ENCODE results near the gene MED19.
A peak's percentile ranks its signal among the peaks of the same experiment; 100 is the strongest.

Gene MED19

DNA sequence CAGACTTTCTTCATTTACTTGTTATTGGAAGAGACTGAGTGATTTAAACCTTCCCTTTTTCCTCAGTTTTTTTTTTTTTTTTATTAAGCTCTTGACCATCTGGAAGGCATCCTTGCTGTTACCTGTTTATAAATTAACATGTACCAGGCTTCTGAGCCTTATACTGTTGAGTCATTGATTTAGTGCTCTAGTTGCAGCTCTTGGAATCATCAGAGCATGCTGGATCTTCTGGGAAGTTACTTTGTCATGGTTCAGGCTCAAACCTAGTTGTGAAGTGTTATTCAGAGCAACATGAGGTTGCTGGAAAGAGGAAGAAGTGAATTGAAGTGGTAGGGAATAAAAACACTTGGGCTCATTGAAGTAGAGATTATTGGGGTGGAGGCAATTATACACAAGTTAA, 37.8 kb downstream of the MED19 start:
- Histone ChIP-seq H3K36me3 (replicated peaks; ENCODE audit: insufficient read depth, low read length) (peaks cover 10% of the 10 kb centered on the region; the same call in 1 of the 2 replicates), H3K4me2 (ENCODE audit: low read depth, low read length) (no peak overlapping the region), H3K27ac (ENCODE audit: low read length) (no peak overlapping the region), H2AFZ (ENCODE audit: low read length) (no peak overlapping the region), H3K9me3 (replicated peaks; ENCODE audit: insufficient read depth, low read length) (no peaks in the 10 kb centered on the region), H3K4me1 (ENCODE audit: low read length) (peaks cover 3% of the 10 kb centered on the region), H3K9me2 (replicated peaks; ENCODE audit: insufficient read depth, low read length) (no peaks in the 10 kb centered on the region), H3K9ac (ENCODE audit: low read length) (no peak overlapping the region), H3K4me3 (ENCODE audit: low read length) (no peak overlapping the region), H3K27me3 (replicated peaks; ENCODE audit: insufficient read depth, low read length) (no peaks in the 10 kb centered on the region), H4K20me1 (ENCODE audit: insufficient read depth, low read length) (0 out of 2 replicates have a peak, but pooled peaks cover 8% of the 10 kb centered on the region), H3F3A (ENCODE audit: insufficient read depth, low read length) (no peaks in the 10 kb centered on the region), H3K79me2 (ENCODE audit: low read length) (peaks cover 93% of the 10 kb centered on the region)
- TF ChIP-seq EZH2 (optimal IDR thresholded peaks at IDR 0.05; ENCODE audit: low read depth, low read length), result no peak
- TF ChIP-seq, protein P1, sequence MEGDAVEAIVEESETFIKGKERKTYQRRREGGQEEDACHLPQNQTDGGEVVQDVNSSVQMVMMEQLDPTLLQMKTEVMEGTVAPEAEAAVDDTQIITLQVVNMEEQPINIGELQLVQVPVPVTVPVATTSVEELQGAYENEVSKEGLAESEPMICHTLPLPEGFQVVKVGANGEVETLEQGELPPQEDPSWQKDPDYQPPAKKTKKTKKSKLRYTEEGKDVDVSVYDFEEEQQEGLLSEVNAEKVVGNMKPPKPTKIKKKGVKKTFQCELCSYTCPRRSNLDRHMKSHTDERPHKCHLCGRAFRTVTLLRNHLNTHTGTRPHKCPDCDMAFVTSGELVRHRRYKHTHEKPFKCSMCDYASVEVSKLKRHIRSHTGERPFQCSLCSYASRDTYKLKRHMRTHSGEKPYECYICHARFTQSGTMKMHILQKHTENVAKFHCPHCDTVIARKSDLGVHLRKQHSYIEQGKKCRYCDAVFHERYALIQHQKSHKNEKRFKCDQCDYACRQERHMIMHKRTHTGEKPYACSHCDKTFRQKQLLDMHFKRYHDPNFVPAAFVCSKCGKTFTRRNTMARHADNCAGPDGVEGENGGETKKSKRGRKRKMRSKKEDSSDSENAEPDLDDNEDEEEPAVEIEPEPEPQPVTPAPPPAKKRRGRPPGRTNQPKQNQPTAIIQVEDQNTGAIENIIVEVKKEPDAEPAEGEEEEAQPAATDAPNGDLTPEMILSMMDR (IDR thresholded peaks at IDR 0.05; ENCODE audit: low read length), result no peak
- TF ChIP-seq EZH2phosphoT487 (IDR thresholded peaks at IDR 0.05; ENCODE audit: low read length), result no peak
- no peak for DNase-seq

DNA sequence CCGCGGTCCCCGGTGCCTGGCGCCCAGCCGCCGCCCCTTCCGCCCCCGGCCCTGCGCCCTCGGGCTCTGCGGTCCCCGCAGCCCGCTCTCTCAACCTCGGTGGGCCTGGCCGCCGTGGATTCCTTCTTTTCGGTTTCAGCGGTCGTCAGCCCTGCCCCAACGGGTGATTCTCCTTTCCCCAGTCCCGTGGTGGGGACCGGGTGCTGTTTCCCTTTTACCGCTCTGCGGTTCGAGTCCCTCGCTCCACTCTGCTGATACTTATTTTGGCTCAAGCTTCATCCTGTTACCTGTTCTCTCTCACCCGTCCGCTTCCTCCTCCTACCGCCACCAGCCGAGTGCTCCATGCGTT, 43.6 kb downstream of the MED19 start:
- DNase-seq, result peak; percentile 45
- Histone ChIP-seq H3K27me3 (replicated peaks; ENCODE audit: insufficient read depth, low read length) (no peaks in the 10 kb centered on the region), H3K4me1 (ENCODE audit: low read length) (peaks cover 12% of the 10 kb centered on the region), H3K4me2 (ENCODE audit: low read depth, low read length) (peak overlapping the region; percentile 92), H3K27ac (ENCODE audit: low read length) (peak overlapping the region; percentile 85), H4K20me1 (ENCODE audit: insufficient read depth, low read length) (0 out of 2 replicates have a peak, but pooled peaks cover 4% of the 10 kb centered on the region), H3K9me3 (replicated peaks; ENCODE audit: insufficient read depth, low read length) (no peaks in the 10 kb centered on the region), H2AFZ (ENCODE audit: low read length) (peak overlapping the region; percentile 55), H3K9me2 (replicated peaks; ENCODE audit: insufficient read depth, low read length) (no peaks in the 10 kb centered on the region), H3K36me3 (replicated peaks; ENCODE audit: insufficient read depth, low read length) (0 out of 2 replicates have a peak, but pooled peaks cover 10% of the 10 kb centered on the region), H3K79me2 (ENCODE audit: low read length) (peaks cover 52% of the 10 kb centered on the region), H3K9ac (ENCODE audit: low read length) (peak overlapping the region; percentile 98), H3K4me3 (ENCODE audit: low read length) (peak overlapping the region; percentile 90), H3F3A (ENCODE audit: insufficient read depth, low read length) (peaks cover 20% of the 10 kb centered on the region)
- no peak for TF ChIP-seq EZH2 (optimal IDR thresholded peaks at IDR 0.05; ENCODE audit: low read depth, low read length)

DNA sequence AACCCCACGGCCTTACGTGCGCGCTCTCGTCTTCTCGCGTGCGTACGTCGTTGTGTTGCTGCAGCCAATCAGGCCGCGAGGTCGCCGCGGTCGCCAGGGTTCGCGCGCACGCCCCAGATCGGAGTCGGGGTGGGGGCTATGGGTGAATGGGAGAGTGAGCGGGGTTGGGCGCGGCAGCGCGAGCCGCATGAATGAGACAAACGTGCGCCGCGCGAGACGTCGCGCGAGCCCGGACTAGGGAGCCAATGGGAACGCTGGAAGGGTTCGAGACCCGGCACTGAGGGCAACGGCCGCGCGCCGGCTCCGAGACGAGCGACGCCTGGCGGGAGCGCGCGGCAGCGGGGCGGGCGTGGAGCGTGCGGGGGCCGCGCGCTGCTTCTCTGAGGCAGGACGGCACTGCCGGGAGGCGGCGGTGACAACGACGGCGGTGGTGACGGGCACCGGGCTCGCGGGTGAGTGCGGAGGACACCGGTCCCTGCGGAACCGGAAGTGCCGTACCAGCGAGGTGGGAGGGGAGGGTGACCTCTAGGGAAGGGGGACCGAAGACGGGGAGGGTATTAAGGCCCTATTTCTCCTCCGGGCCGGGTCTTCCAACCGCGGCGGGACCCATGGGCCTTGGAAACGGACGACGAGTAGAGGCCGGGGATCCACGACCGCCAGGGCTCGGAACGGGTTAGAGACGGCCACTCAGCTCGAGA, 44.1 kb downstream of the MED19 start, which contains the start of gene ZDHHC5:
TSS of gene ZDHHC5 (plus strand) at position 379 of the 698 bp plus-strand sequence. CDS start 4,977 bp downstream, outside the sequence.
- Histone ChIP-seq H3K4me3 (ENCODE audit: low read length) (peak within 1 kb of the TSS; percentile 90), H3K4me2 (ENCODE audit: low read depth, low read length) (peak within 1 kb of the TSS; percentile 99), H2AFZ (ENCODE audit: low read length) (peak within 1 kb of the TSS; percentile 92), H3K27ac (ENCODE audit: low read length) (peak within 1 kb of the TSS; percentile 85), H3F3A (ENCODE audit: insufficient read depth, low read length) (peaks cover 20% of the 10 kb centered on the region), H3K9me3 (replicated peaks; ENCODE audit: insufficient read depth, low read length) (no peaks in the 10 kb centered on the region), H4K20me1 (ENCODE audit: insufficient read depth, low read length) (0 out of 2 replicates have a peak, but pooled peaks cover 4% of the 10 kb centered on the region), H3K9ac (ENCODE audit: low read length) (peak within 1 kb of the TSS; percentile 98), H3K27me3 (replicated peaks; ENCODE audit: insufficient read depth, low read length) (no peaks in the 10 kb centered on the region), H3K9me2 (replicated peaks; ENCODE audit: insufficient read depth, low read length) (no peaks in the 10 kb centered on the region), H3K36me3 (replicated peaks; ENCODE audit: insufficient read depth, low read length) (0 out of 2 replicates have a peak, but pooled peaks cover 9% of the 10 kb centered on the region), H3K79me2 (ENCODE audit: low read length) (peaks cover 46% of the 10 kb centered on the region), H3K4me1 (ENCODE audit: low read length) (peaks cover 12% of the 10 kb centered on the region)
- peak; percentile 99 for DNase-seq
- TF ChIP-seq EZH2 (optimal IDR thresholded peaks at IDR 0.05; ENCODE audit: low read depth, low read length) (no peak), EZH2phosphoT487 (IDR thresholded peaks at IDR 0.05; ENCODE audit: low read length) (no peak)
- TF ChIP-seq, protein P1 (IDR thresholded peaks at IDR 0.05; ENCODE audit: low read length), result peak; percentile 36
